Natural killer cell (primary cell): ENCODE data around the gene IRAK1. TPM values are rescaled to one million over a fixed set of nuclear protein-coding genes. Genes with fewer than 3 reads are reported as not detected.

Experiments
- ATAC-seq, 3 donors: fragments of 150-1000 bp in 2 of 3; fragments of 200-7000 bp in 1 of 3; cut with Tn5 transposase; 1 replicate in 1 of 3; 2 replicates in 2 of 3; pipeline ENCODE4 v1.10.0; 2021; ENCODE audit warnings: mild to moderate bottlenecking in 2 of 3, moderate library complexity in 2 of 3
- DNase-seq, 2 donors: peaks; one replicate each; pipeline versions ENCODE4 v3.0.0 to v3.0.0-alpha.2; 2013 to 2021; ENCODE audit warnings: mixed read lengths in 1 of 2
- H3K27ac ChIP-seq: one replicate; pipeline ENCODE4 v1.5.1; 2013; ENCODE audit warnings: mild to moderate bottlenecking, low read length
- H3K27me3 ChIP-seq: one replicate; pipeline ENCODE4 v1.6.1; 2013; ENCODE audit warnings: low read length; ENCODE audit not compliant: control insufficient read depth, insufficient read depth
- H3K36me3 ChIP-seq: one replicate; pipeline ENCODE4 v1.6.1; 2013; ENCODE audit warnings: low read length; ENCODE audit not compliant: control insufficient read depth, insufficient read depth
- H3K4me1 ChIP-seq: one replicate; pipeline ENCODE4 v1.6.1; 2013; ENCODE audit warnings: low read length; ENCODE audit not compliant: control insufficient read depth, insufficient read depth
- H3K4me3 ChIP-seq: one replicate; pipeline ENCODE4 v1.5.1; 2013; ENCODE audit warnings: low read length
- H3K9me3 ChIP-seq: one replicate; pipeline ENCODE4 v1.6.1; 2013; ENCODE audit warnings: low read length; ENCODE audit not compliant: control insufficient read depth, insufficient read depth
- H3K27ac Mint-ChIP-seq, 2 donors: one replicate each; pipeline ENCODE4 v1.8.0; 2022; ENCODE audit warnings: mild to moderate bottlenecking in 2 of 2, mixed read lengths in 2 of 2, moderate library complexity in 1 of 2
- H3K27me3 Mint-ChIP-seq, 2 donors: one replicate each; pipeline ENCODE4 v1.8.0; 2022; ENCODE audit warnings: low read depth in 2 of 2, mixed read lengths in 2 of 2
- H3K36me3 Mint-ChIP-seq: one replicate; pipeline ENCODE4 v1.8.0; 2022; ENCODE audit warnings: mixed read lengths
- H3K4me1 Mint-ChIP-seq, 2 donors: one replicate each; pipeline ENCODE4 v1.8.0; 2022; ENCODE audit warnings: mixed read lengths in 2 of 2
- H3K4me3 Mint-ChIP-seq: one replicate; pipeline ENCODE4 v1.8.0; 2022; ENCODE audit warnings: mild to moderate bottlenecking, moderate library complexity, mixed read lengths
- H3K9me3 Mint-ChIP-seq, 2 donors: one replicate each; pipeline ENCODE4 v1.8.0; 2022; ENCODE audit warnings: mixed read lengths in 2 of 2
- WGBS: methylation state at CpG from one replicate; pipeline ENCODE4 v1.1.7; 2013; ENCODE audit warnings: missing lambda C conversion rate; ENCODE audit not compliant: insufficient coverage; 5-methylcytosine and 5-hydroxymethylcytosine counted together
- intact Hi-C: fragments of 100-400 bp; cut with micrococcal nuclease; formaldehyde crosslinking; loops from one replicate; pipeline ENCODE4 v1.14.2; 2022
- total RNA-seq, 4 donors: library from RNA; stranded (reverse); fragments of 120-200 nt in 1 of 4; gene quantifications; one replicate each; pipeline versions ENCODE4 v1.2.3 to v1.2.4, GENCODE V29; 2013 to 2022
- TF ChIP-seq, protein P1 (sequence below): fragments of 200-600 bp; IDR thresholded peaks from one replicate; pipeline ENCODE4 v1.8.0; 2022; ENCODE audit warnings: antibody characterized with exemption

The IRAK1 gene
- total RNA-seq, 3 donors from 2014 or later (not counting 1 experiment from before 2014, with no cell fraction given): 87.5 to 114 (median 107) TPM

DNA sequence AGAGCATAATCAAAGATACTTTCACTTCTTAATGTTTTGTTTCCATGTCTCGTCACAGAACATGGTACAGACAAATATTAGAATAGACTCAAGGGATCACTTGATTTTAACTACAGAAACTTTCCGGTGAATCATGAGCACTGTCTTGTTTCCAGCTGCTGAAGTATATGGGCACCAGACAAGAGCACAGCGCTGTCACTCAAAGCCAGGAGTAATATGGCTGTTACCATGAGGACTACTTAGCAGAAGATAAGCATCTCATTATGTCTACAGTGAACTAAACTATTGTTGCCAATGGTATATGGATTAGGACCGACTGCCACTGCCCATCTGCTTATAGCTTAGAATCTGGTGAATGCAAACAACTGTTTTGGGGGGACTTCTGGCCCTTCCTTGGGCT is 43.5 kb upstream of the IRAK1 start:
- Histone ChIP-seq H3K4me3 (no peak overlapping the region), H3K36me3 (no peaks in the 10 kb centered on the region), H3K27me3 (no peaks in the 10 kb centered on the region), H3K4me1 (peaks cover 44% of the 10 kb centered on the region), H3K9me3 (no peaks in the 10 kb centered on the region), H3K27ac (no peak overlapping the region)
- Mint-ChIP-seq H3K36me3 (no peaks in the 10 kb centered on the region), H3K27ac (peak overlapping the region; percentile 39 to 80), H3K9me3 (no peaks in the 10 kb centered on the region), H3K4me3 (no peak overlapping the region), H3K4me1 (peaks cover 62 to 63% of the 10 kb centered on the region in 2 donors), H3K27me3 (no peaks in the 10 kb centered on the region)
- ATAC-seq: peak in 2 of 3 donors; percentile 21 to 58
- WGBS: 79% methylated on average over 4 of the region's 4 CpGs
- TF ChIP-seq, protein P1, sequence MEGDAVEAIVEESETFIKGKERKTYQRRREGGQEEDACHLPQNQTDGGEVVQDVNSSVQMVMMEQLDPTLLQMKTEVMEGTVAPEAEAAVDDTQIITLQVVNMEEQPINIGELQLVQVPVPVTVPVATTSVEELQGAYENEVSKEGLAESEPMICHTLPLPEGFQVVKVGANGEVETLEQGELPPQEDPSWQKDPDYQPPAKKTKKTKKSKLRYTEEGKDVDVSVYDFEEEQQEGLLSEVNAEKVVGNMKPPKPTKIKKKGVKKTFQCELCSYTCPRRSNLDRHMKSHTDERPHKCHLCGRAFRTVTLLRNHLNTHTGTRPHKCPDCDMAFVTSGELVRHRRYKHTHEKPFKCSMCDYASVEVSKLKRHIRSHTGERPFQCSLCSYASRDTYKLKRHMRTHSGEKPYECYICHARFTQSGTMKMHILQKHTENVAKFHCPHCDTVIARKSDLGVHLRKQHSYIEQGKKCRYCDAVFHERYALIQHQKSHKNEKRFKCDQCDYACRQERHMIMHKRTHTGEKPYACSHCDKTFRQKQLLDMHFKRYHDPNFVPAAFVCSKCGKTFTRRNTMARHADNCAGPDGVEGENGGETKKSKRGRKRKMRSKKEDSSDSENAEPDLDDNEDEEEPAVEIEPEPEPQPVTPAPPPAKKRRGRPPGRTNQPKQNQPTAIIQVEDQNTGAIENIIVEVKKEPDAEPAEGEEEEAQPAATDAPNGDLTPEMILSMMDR: no peak
- DNase-seq: no peak
- intact Hi-C loops: no loop called here

DNA sequence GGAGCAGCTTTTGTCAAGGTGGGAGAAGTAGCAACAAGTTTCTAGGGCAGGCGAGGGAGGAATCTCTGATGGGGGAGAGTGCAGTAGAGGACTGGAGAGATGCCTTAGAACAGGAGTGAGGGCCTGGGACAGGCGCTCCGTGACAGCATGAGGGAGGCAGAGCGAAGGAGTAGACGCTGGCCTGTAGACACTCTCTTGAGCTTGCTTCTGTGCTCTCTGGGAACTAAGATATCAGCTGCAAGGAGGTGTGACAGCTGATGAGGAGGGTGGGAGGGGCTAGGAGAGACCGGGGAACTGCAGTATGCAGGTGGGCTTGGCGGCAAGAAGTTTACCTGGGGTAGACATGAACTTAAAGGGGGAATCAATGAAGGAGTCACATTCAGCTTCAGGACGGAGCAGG is 42.1 kb upstream of the IRAK1 start:
- H3K27ac Mint-ChIP-seq: peak overlapping the region; percentile 58 to 83

DNA sequence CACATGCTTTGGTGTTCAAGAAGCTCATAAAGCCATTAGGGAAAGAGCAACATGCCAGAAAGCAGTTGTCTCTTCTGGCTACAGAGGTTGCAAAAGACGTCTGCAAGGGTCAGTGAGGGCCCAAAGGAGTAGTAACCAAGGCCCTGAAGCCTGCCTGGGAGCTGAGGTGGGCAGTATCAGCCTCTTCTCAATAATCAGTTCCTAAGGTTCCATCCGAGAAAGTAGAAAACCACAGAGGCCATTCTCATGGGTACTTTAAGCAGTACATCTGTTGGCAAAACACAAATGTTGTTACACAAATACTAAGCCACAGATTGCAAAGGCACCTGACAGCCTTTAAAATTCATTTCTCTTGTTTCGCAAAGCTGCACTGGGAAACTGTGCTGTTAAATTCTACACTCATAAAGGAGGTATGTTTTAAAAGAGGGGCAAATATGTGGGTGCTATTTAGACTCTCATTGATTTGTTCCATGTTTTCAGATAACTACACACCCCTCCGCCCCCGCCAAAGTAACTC is 40.1 kb upstream of the IRAK1 start:
- 70% methylated on average over 4 of the region's 5 CpGs for WGBS
- TF ChIP-seq, protein P1: no peak
- peak overlapping the region; percentile 25 for H3K4me3 Mint-ChIP-seq
- no peak overlapping the region for H3K4me3 ChIP-seq
- peak in 1 of 3 donors; percentile 8 for ATAC-seq
- H3K27ac ChIP-seq: no peak overlapping the region
- H3K36me3 Mint-ChIP-seq: no peaks in the 10 kb centered on the region
- H3K4me1 ChIP-seq: peaks cover 33% of the 10 kb centered on the region
- intact Hi-C loops: no loop called here
- peaks cover 4% of the 10 kb centered on the region for H3K36me3 ChIP-seq
- no peaks in the 10 kb centered on the region for H3K9me3 ChIP-seq
- no peaks in the 10 kb centered on the region for H3K27me3 Mint-ChIP-seq
- no peak for DNase-seq
- H3K27me3 ChIP-seq: no peaks in the 10 kb centered on the region
- peak overlapping the region; percentile 58 to 83 for H3K27ac Mint-ChIP-seq
- H3K9me3 Mint-ChIP-seq: no peaks in the 10 kb centered on the region
- peaks cover 59 to 73% of the 10 kb centered on the region in 2 donors for H3K4me1 Mint-ChIP-seq

More for the DNA sequence above, 42.1 kb upstream of the IRAK1 start:
- H3K27me3 ChIP-seq: no peaks in the 10 kb centered on the region
- ATAC-seq: no peak
- no peak overlapping the region for H3K4me3 ChIP-seq
- H3K4me1 ChIP-seq: peaks cover 38% of the 10 kb centered on the region
- no peak overlapping the region for H3K27ac ChIP-seq
- H3K36me3 ChIP-seq: peaks cover 4% of the 10 kb centered on the region
- no peaks in the 10 kb centered on the region for H3K9me3 ChIP-seq
- no peak for DNase-seq
- 93% methylated on average over 8 of the region's 8 CpGs for WGBS
- intact Hi-C loops: no loop called here
- no peaks in the 10 kb centered on the region for H3K36me3 Mint-ChIP-seq
- no peak overlapping the region for H3K4me3 Mint-ChIP-seq
- no peaks in the 10 kb centered on the region for H3K27me3 Mint-ChIP-seq
- no peaks in the 10 kb centered on the region for H3K9me3 Mint-ChIP-seq
- TF ChIP-seq, protein P1: no peak
- H3K4me1 Mint-ChIP-seq: peaks cover 67 to 71% of the 10 kb centered on the region in 2 donors

DNA sequence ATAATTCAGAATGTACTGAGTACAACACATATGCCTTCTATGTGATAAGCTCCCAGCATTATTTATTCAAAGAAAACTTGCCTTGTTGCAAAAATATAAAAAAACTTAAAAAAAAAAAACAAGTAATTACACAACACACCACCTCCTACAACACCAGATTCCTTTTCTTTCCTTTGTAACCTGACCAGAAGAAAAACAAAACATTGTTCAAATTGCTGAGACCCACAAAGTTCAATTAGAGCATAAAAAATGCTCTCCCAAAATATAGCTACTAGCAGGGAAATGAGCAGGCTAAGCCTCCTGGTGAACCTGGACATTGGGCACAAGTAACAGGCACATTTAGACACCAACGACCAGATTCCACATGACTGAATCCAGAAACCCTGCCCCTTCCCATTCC is 39.5 kb upstream of the IRAK1 start:
- intact Hi-C loops: no loop called here
- Mint-ChIP-seq H3K9me3 (no peaks in the 10 kb centered on the region), H3K4me3 (peak overlapping the region; percentile 25), H3K4me1 (peaks cover 54 to 67% of the 10 kb centered on the region in 2 donors), H3K36me3 (no peaks in the 10 kb centered on the region), H3K27ac (peak overlapping the region; percentile 58 to 83), H3K27me3 (no peaks in the 10 kb centered on the region)
- Histone ChIP-seq H3K27ac (no peak overlapping the region), H3K4me1 (peaks cover 30% of the 10 kb centered on the region), H3K9me3 (no peaks in the 10 kb centered on the region), H3K4me3 (no peak overlapping the region), H3K27me3 (no peaks in the 10 kb centered on the region), H3K36me3 (peaks cover 4% of the 10 kb centered on the region)
- DNase-seq: no peak
- 86% methylated on average over 1 of the region's 1 CpG for whole genome bisulfite sequencing
- ATAC-seq: no peak
- TF ChIP-seq, protein P1: no peak
